ENCODE data around the gene SCMH1.
"Not testable (repeated sequence)": the region's sequence is repeated elsewhere in the genome, so short reads cannot be mapped to it uniquely, and the experiment has no call there.

Gene SCMH1

DNA sequence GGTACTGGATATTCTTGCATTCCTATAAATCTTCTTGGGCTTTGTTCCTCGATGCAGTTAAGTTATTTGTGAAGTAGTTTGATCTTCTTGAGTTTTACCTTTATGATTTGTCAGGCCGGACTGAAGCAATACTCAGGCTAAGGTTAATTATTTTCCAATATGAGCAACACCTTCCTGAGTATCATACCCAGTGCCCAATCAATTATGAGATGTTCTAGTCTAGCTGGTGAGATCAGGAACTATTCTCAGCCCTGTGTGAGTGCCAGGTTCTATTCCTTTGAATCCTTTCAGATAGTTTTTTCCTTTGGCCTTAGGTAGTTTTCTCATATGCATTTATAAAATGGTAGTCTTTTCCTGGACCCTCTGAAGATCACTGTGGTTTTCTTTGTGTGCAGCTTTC is 92.5 kb downstream of the SCMH1 start:
- no peak for DNase-seq

DNA sequence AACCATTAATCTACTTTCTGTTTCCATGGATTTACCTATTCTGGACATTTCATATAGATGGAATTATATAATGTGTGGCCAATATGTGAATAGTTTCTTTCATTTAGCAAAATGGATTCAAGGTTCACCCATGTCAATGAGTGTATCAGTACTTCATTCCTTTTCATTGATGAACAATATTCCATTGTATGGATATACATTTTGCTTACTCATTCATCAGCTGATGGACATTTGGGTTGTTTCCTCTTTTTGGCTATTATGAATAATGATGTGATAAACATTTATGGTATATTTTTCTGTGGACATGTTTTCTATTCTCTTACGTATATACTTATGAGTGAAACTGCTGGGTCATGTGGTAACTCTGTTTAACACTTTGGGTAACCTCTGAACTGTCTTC is 97.8 kb downstream of the SCMH1 start:
- no peak for DNase-seq

DNA sequence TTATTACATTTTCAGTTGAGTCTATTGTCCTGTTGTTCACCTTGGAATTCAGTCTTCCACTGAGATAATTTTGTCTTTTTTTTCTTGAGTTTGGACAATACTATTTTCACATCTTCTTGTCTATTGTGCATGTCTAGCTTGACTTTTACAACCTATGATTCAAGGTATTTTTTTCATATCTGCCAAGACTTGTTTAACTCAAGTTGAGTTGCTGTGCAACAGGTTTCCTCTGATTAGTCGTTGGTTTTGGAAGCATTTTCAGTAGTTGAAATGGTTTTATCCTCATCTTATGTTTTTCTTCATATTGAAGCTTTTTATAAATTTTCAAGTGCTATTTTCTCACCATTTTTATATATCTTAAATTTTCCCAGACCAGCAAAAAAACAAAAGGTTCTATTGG is 103.6 kb downstream of the SCMH1 start:
- no peak for DNase-seq

DNA sequence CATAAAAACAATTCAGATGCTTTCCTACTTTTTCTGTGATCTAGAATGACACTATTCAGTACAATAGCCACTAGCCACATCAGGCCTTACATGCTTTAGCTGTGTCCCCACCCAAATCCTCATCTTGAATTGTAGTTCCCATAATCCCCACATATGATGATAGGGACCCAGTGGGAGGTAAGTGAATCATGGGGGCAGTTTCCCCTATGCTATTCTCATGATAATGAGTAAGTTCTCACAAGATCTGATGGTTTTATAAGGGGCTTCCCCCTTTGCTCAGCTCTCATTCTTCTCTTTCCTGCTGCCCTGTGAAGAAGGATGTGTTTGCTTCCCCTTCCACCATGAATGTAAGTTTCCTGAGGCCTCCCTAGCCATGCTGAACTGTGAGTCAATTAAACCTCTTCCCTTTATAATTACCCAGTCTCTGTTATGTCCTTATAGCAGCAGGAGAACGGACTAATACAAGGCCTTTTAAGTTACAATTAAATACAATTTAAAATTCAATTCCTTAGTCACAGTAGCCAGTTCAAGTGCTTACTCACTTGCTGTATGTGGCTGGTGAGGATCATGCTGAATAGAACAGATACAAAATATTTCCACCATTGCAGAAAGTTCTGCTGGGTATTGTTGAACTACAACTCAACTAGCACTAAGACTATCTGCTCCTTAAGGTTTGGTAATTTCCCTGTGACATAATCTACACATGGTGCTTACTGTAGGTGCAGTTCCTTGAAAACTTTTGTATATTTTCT is 106.7 kb downstream of the SCMH1 start:
- no peak for DNase-seq

DNA sequence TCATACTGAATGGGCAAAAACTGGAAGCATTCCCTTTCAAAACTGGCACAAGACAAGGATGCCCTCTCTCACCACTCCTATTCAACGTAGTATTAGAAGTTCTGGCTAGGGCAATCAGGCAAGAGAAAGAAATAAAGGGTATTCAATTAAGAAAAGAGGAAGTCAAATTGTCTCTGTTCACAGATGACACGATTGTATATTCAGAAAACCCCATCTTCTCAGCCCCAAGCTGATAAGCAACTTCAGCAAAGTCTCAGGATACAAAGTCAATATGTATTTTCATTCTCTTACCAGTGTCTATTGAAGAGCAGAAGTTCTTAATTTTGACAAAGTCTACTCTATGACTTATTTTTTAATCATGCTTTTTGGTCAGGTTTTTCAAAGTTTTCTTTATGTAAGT is 107.8 kb downstream of the SCMH1 start:
- DNase-seq: not testable (repeated sequence)

DNA sequence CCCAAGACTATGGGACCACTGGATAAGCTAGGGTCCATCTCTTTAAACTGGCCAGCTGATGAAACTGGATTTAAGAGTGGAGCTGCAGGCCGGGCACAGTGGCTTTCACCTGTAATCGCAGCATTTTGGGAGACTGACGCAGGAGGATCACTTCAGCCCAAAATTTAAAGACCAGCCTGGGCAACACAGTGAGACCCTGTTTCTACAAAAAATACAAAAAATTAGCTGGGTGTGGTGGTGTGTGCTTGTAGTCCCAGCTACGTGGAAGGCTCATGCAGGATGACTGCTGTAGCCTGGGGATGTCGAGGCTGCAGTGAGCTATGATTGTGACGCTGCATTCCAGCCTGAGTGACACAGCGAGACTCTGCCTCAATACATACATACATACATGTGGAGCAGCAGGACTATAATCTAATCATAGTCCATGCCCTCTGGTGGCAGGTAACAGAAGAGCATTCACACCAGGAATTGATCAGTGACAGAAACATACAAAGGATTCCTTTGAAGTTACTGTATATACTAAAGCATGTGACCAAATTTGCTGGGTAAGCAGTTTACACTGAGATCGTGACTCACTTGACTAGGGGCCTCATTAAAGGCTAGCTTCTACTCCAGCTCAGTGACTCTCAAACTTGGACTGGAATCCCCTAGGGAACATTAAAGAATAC is 119.1 kb downstream of the SCMH1 start:
- DNase-seq: peak; percentile 25

DNA sequence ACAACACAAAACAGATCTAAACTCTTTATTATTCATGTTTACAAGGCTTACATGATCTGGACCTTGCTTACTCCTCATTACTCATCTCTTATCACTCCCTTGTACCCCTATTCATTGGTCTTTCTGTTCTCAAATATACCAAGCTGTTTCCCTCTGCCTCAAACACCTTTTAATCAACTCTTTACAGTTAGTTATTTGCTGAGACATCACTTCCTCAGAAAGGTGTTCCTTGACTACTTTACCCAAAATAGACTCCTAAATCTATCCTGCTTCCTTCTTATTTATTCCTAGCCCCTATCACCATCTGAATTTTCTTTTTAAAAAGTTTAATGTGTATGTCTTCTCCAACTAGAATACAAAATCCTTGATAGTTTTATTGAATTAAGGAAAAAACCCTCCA is 120.0 kb downstream of the SCMH1 start:
- DNase-seq: no peak

DNA sequence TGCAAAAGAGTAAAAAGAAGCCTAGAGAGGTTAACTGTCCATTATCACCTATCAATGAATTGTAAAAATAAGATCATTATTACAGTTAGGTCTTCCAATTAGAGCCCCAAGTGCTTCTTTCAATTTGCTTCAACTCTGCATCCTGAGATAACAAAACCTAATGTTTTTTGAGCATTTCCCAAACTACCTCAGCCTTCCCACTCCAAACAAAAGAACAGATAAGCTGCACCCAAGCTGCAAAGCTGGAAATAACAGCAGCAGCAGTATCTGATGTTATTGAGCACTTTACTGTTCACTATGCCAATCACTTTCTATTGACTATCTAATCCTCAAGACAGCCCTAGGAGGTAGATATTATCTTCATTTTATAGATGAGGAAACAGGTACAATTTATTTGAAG is 123.5 kb downstream of the SCMH1 start:
- no peak for DNase-seq

DNA sequence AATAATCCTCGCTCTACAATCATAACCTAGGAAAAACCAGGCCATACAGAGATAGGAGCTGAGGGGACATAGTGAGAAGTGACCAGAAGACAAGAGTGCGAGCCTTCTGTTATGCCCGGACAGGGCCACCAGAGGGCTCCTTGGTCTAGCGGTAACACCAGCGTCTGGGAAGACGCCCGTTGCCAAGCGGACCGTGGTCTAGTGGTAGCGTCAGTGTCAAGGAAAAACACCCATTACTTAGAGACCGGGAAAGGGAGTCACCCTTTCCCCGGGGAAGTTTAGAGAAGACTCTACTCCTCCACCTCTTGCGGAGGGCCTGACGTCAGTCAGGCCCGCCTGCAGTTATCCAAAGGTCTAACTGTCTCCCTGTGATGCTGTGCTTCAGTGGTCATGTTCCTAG is 124.9 kb downstream of the SCMH1 start:
- DNase-seq: not testable (repeated sequence)

DNA sequence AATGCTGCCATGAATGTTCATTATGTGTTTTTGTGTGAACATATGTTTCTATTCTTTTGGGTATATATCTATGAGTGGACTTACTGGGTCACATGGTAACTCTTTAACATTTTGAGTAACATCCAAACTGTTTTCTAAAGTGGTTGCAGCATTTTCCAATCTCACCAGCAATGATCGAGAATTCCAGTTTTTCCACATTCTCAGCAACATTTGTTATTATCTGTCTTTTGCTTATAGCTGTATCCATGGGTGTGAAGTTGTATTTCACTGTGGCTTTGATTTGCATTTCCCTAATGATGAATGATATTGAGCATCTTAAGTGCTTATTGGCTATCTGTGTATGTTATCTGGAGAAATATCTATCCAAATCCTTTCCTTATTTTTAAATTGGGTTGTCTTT is 131.4 kb downstream of the SCMH1 start:
- no peak for DNase-seq

DNA sequence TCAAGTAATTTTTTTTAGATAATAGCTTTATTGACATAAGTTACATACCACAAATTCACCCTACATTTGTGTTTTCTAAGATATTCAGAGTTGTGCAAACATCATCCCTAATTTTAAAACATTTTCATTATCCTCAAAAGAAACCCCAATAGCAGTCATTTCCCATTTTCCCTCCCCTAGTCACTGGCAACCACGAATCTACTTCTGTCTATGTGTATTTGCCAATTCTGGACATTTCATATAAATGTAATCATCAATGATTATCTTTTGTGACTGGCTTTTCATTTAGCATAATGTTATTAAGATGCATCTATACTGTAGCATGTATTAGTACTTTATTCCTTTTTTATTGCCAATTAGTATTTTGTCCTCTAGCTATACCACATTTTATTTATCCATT is 131.8 kb downstream of the SCMH1 start:
- DNase-seq: no peak

DNA sequence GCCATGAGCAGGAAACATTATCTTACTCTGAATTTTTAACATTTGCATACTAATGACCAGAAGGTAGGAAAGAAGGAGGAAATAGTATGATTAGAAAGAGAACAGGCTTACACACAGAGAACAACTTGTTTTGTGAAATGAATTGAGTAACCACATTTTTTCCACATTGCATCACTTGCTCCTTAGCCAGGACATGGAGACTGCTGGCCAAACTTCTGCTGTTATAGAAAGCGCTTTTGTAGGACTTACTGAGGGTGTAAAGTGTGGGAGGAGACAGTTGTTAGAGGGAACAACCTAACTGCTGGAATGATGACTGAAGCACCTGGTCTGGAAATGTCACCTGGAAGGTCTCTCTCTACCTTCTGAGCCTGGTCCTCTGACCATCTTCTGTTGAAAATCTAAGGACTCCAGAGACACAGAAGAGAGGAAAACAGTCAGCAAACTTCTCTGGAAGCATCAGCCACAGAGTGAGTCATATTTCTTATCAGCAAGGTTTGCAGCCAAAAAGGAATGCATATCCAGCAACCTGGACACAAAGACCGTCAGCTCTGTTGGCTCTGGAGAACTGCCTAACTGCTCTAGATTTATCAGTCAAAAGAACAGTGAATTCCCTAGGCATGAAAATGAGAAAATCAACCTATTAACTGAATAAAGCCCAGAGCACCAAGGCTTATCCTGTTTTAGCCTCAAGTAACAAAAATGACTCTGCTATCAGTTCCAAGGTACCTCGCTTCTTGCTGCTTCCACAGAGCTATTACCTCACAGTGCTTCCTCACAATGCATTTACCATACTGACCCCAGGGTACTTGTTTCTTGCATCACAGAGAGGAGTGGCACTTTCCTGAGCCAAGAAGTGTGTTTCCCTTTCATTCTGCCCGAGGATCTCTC is 132.6 kb downstream of the SCMH1 start:
- peak; percentile 5 for DNase-seq

DNA sequence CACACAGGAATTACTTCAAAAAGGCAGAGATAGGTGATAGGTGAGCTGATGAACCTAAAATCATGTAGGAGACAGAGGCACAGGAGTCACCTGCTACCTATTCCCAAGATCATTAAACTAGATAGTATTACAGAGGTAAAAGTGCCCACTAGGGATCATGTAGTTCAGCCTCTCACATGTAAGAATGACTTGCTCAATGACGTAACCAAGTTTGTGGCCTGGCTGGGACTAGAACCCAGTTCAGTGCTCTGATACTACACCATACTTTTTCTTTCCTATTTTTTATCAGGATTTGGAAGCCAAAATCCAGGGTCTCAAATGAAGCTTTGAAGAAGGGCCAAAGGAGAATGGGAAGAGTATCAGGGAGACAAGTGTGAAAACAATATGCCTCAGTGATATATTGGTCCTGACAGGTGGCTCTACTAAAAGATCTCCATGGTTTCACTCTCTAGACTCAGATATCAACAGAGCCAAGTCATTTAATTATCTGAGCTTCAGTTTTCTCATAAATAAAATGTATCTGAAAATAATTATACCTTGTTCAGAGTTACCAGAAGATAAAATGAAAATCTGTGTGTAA is 133.3 kb downstream of the SCMH1 start:
- no peak for DNase-seq

DNA sequence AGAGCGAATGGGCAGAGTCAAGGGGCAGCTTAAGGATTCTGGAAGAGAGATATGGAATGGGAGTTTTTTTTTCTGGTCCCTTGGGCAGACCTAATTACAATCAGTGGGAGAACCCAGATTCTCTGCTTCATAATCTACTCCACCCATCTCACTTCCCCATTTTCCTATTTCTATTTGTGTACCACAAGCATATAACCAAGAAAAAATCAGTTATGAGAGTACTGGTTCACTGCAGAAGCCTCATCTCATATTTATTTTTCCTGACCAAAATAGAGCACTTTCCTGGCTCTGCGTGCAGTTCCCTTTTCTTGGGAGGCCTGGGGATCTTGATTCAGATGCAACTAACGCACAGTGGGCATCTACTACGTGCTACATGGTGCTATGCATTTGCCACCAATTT is 138.3 kb downstream of the SCMH1 start:
- no peak for DNase-seq

DNA sequence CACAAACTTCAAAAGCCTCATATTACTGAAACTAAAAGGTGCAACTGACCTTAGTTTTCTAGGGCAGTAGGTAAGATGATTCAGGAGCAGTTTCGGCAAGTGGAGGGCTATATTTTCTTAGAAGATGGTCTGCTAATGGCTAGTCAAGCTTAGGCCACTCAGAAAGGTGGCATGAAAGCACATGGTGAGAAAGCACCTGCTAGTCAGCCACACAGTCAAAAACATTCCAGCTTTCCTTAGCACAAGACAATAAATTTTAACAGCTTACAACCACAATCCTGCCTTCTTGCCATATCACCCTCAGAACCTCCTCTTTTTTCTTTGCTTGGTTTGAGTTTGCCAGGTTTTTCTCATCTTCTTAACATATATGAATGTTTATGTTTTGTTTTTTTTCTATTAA is 139.5 kb downstream of the SCMH1 start:
- no peak for DNase-seq

DNA sequence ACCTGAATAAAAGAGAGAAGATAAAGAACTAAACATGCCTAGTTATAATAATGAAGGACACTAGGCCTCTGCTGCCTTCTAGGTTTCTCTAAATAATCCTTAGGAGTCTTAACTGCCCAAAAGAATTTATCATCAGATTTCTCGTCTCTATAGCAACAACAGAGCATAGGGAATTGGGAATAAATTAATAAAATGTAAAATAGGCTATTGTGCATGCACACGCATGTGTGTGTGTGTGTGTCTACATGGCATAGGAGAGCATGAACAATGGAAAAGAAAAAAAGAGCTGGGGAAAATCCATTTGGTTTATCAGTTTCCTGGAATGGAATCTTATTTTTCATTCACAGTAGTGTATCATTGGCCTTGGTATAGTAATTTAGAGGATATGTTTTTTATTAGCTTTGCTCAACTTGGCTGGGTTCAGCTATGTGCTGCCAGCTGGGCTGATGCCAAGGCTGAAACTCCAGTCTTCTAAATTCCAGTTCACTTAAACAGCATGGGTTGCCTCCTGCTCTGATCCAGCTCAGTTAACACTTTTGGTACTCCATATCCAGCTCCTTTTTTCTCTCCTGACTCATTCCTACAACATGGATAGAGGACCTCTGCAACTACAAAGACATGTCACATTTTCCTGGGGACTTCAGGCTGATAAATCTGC is 140.0 kb downstream of the SCMH1 start:
- DNase-seq: no peak

DNA sequence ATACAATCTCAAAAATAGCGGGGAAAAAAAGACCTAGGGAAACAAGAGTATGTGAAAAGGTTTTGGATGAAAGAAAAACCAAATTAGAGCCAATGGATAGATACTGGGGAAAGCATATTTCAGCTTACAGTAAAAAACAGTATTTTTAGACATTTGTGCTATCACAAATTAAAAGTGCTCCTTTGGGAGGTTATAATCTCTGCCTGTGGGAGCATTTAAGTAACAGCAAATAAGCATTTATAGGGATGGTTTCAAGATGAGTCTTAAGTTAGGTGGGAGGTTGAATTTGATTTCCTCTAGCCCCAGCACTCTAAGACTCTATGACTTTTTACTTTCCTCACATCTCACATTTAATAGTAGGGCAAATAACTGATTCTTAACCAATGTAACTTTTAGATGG is 141.0 kb downstream of the SCMH1 start:
- DNase-seq: no peak

DNA sequence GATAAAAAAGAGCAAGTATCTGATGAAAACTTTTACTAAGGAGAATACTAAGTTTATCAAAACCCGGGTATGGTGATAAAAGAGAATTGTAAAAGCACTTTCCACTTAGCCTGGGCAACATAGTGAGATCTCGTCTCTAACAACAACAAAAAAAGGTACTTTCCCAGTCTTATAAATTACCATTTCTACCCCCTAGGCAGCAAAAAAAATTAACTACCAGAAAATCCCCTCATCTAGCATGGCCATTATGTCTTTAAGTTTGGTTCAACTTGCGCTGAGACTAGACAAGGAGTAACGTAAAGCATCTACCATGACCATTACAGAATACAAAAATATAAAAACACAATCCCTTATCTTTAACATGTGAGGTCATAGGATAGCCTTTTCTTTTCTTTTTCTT is 141.9 kb downstream of the SCMH1 start:
- DNase-seq: no peak

DNA sequence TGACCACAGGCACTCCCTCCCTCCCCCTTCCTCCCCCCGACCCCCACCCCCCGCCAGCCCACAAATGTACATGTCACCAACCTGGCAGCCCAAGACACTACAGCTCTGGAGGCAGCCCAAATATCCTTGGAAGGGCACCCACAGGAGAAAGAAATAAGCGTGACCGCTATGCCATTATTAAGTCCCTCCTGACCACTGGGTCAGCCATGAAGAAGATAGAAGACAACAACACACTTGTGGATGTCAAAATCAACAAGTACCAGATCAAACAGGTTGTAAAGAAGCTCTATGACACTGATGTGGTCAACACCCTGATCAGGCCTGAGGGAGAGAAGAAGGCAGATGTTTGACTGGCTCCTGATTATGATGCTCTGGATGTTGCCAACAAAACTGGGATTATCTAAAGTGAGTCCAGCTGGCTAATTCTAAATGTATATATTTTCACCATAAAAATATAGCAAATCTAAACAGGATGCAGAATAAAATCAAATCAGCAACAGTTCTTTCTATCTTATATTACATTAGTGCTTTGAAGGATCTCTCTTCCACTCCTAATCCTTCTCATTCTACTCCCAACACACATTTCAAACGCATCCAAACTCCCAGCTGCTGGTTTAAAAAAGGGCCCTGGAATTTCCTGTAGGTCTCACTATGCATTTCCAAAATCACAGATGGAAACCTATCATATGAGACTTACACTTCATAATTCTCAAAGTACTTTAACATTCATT is 143.2 kb downstream of the SCMH1 start:
- DNase-seq: no peak

DNA sequence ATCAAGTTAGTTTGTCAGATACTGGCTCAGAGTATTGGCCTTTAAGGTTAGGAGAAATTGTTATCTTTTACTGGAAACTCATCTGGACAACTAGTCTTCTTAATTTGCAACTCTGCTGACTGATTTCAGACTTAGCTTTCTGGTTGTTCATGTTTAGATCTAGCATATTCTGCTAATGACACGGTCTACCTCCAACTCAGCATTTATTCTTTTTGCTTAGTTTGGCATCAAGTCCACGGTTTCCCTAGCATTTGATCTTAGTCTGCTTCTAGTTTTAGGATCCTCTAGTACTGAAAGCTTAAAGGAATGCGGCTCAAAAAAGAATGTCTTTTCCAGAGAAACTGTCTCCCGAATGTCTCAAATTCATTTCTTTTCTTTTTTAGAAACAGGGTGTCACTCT is 145.0 kb downstream of the SCMH1 start:
- DNase-seq: no peak

DNA sequence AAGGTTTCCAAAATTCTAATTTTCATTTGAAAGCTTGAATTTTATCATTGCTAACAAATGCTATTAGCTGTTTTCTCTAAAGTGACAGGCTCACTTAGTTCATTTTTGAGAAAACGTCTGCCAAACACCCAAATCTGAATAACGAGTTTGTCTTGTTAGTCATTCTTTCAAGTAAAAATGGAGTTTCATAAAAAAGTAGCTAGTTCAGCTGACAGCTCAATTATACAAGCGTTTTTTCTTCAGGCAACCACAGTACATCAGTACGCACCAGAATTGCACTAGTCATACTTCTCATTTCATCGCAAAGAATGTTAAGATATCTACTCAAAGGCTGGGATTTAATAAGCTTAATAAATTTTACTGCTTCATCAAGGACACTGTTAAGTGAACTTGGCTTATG is 148.3 kb downstream of the SCMH1 start:
- DNase-seq: no peak

DNA sequence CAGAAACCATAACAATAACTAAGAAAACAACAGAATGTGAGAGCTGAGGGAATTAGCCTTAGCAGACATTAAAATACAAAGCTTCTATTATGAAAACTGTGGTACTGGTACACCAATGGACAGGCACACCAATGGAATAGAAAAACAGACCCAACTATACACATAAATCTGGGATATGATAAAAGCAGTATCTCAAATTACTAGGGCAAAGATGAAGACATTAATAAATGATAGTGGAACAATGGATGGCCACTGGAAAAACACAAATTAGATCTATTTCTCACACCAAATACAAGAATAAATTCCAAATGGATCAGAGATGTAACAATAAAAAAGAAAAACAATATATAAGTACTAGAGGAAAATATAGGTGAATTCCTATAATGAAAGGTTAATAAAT is 155.2 kb downstream of the SCMH1 start:
- DNase-seq: no peak
